SK-N-SH treated with all-trans-retinoic acid at 6 μM for 48 hours (cell line): ENCODE measurements around the gene ADAMTSL3.

ENCODE experiments used
- BACH2 ChIP-seq: fragments of 250-450 bp; sonication (Bioruptor Pico); IDR thresholded peaks from 2 replicates; pipeline ENCODE4 v1.9.0; 2021; ENCODE audit warnings: mild to moderate bottlenecking, borderline replicate concordance
- CREB5 ChIP-seq: fragments of 250-450 bp; sonication (Bioruptor Pico); IDR thresholded peaks from 2 replicates; pipeline ENCODE4 v1.5.1; 2020; ENCODE audit warnings: low read depth, mild to moderate bottlenecking, moderate library complexity
- CSRNP3 ChIP-seq: fragments of 250-450 bp; sonication (Bioruptor Pico); IDR thresholded peaks from 2 replicates; pipeline ENCODE4 v1.5.1; 2021; ENCODE audit warnings: mild to moderate bottlenecking, moderate library complexity
- ISL1 ChIP-seq: fragments of 250-450 bp; sonication (Bioruptor Pico); IDR thresholded peaks from 2 replicates; pipeline ENCODE4 v2.1.2; 2022; ENCODE audit warnings: mild to moderate bottlenecking, moderate library complexity
- OSR1 ChIP-seq: fragments of 250-450 bp; sonication (Bioruptor Pico); IDR thresholded peaks from 2 replicates; pipeline ENCODE4 v1.8.0; 2022; ENCODE audit warnings: moderate library complexity, mild to moderate bottlenecking, inconsistent platforms
- PATZ1 ChIP-seq: fragments of 250-450 bp; sonication (Bioruptor Pico); IDR thresholded peaks from 2 replicates; pipeline ENCODE4 v1.8.0; 2020; ENCODE audit warnings: mild to moderate bottlenecking, moderate library complexity, borderline replicate concordance
- RARB ChIP-seq: fragments of 250-450 bp; sonication (Bioruptor Pico); IDR thresholded peaks from 2 replicates; pipeline ENCODE4 v1.8.0; 2021; ENCODE audit warnings: mild to moderate bottlenecking, moderate library complexity
- SNAI2 ChIP-seq: fragments of 250-450 bp; sonication (Bioruptor Pico); IDR thresholded peaks from 2 replicates; pipeline ENCODE4 v1.5.0; 2020; ENCODE audit warnings: mild to moderate bottlenecking, moderate library complexity
- TSHZ2 ChIP-seq: fragments of 250-450 bp; sonication (Bioruptor Pico); IDR thresholded peaks from 2 replicates; pipeline ENCODE4 v1.5.0; 2020; ENCODE audit warnings: mild to moderate bottlenecking, moderate library complexity
- ZNF565 ChIP-seq: fragments of 450-650 bp; formaldehyde crosslinking; conservative IDR thresholded peaks from 2 replicates; pipeline ENCODE4 v1.5.0; 2020; ENCODE audit warnings: low read depth, mild to moderate bottlenecking, moderate library complexity
- ZNF70 ChIP-seq: fragments of 450-650 bp; formaldehyde crosslinking; IDR thresholded peaks from 2 replicates; pipeline ENCODE4 v1.5.0; 2020; ENCODE audit warnings: mild to moderate bottlenecking, moderate library complexity
- ZNF8 ChIP-seq: fragments of 450-650 bp; formaldehyde crosslinking; IDR thresholded peaks from 2 replicates; pipeline ENCODE4 v1.5.0; 2020; ENCODE audit warnings: mild to moderate bottlenecking, moderate library complexity

GRCh38 chr15:83721031-83721430 is 67.1 kb downstream of the ADAMTSL3 start:
- TF ChIP-seq PATZ1 (CRISPR knock-in tag) (no peak), RARB (CRISPR knock-in tag) (no peak), SNAI2 (CRISPR knock-in tag) (no peak), ZNF565 (no peak), CSRNP3 (no peak), ZNF8 (CRISPR knock-in tag) (no peak), ZNF70 (CRISPR knock-in tag) (no peak), TSHZ2 (CRISPR knock-in tag) (no peak), BACH2 (CRISPR knock-in tag) (no peak), CREB5 (CRISPR knock-in tag) (no peak), ISL1 (CRISPR knock-in tag) (no peak), OSR1 (CRISPR knock-in tag) (no peak)
